ENCODE data around the gene ATP11B. TPM values are rescaled to one million over a fixed set of nuclear protein-coding genes. Genes with fewer than 3 reads are reported as not detected.
"Not testable (repeated sequence)": the region's sequence is repeated elsewhere in the genome, so short reads cannot be mapped to it uniquely, and the experiment has no call there.

ATP11B gene
- polyA plus RNA-seq, 2 of the 4 experiments (the other 2 are of a cell fraction), result 10.1 to 17.2 TPM

- TF ChIP-seq, protein P1, sequence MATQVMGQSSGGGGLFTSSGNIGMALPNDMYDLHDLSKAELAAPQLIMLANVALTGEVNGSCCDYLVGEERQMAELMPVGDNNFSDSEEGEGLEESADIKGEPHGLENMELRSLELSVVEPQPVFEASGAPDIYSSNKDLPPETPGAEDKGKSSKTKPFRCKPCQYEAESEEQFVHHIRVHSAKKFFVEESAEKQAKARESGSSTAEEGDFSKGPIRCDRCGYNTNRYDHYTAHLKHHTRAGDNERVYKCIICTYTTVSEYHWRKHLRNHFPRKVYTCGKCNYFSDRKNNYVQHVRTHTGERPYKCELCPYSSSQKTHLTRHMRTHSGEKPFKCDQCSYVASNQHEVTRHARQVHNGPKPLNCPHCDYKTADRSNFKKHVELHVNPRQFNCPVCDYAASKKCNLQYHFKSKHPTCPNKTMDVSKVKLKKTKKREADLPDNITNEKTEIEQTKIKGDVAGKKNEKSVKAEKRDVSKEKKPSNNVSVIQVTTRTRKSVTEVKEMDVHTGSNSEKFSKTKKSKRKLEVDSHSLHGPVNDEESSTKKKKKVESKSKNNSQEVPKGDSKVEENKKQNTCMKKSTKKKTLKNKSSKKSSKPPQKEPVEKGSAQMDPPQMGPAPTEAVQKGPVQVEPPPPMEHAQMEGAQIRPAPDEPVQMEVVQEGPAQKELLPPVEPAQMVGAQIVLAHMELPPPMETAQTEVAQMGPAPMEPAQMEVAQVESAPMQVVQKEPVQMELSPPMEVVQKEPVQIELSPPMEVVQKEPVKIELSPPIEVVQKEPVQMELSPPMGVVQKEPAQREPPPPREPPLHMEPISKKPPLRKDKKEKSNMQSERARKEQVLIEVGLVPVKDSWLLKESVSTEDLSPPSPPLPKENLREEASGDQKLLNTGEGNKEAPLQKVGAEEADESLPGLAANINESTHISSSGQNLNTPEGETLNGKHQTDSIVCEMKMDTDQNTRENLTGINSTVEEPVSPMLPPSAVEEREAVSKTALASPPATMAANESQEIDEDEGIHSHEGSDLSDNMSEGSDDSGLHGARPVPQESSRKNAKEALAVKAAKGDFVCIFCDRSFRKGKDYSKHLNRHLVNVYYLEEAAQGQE (IDR thresholded peaks at IDR 0.05), result no peak
- TF ChIP-seq EHF (CRISPR knock-in tag; IDR thresholded peaks at IDR 0.05), result no peak
- TF ChIP-seq NR3C1 (IDR thresholded peaks at IDR 0.05), result no peak
- no peak for TF ChIP-seq HDAC2 (IDR thresholded peaks at IDR 0.05)
- TF ChIP-seq PHF8 (IDR thresholded peaks at IDR 0.05; ENCODE audit: borderline replicate concordance, low read depth), result no peak
- no peak for TF ChIP-seq CHD4 (IDR thresholded peaks at IDR 0.05; ENCODE audit: borderline replicate concordance)
- TF ChIP-seq HOXB13 (CRISPR knock-in tag; IDR thresholded peaks at IDR 0.05; ENCODE audit: low read depth), result no peak
- TF ChIP-seq CEBPB (IDR thresholded peaks at IDR 0.05), result no peak
- no peak for TF ChIP-seq POLR2AphosphoS2 (conservative IDR thresholded peaks at IDR 0.05; ENCODE audit: low read length)
- no peak for TF ChIP-seq KDM5A (IDR thresholded peaks at IDR 0.05)
- TF ChIP-seq, protein P2, sequence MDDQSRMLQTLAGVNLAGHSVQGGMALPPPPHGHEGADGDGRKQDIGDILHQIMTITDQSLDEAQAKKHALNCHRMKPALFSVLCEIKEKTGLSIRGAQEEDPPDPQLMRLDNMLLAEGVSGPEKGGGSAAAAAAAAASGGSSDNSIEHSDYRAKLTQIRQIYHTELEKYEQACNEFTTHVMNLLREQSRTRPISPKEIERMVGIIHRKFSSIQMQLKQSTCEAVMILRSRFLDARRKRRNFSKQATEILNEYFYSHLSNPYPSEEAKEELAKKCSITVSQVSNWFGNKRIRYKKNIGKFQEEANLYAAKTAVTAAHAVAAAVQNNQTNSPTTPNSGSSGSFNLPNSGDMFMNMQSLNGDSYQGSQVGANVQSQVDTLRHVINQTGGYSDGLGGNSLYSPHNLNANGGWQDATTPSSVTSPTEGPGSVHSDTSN (IDR thresholded peaks at IDR 0.05), result no peak
Measured at GRCh38 chr3:182821221-182821981, 28.1 kb downstream of the ATP11B start (continued).

- H3K4me2 ChIP-seq; DNase-seq (ENCODE audit: low read depth in 1 of 2, low spot score in 1 of 2); H3K4me3 ChIP-seq; H3K9me3 ChIP-seq; FAIRE-seq; POLR2A ChIA-PET; CTCF ChIA-PET; H3K27ac ChIP-seq; H3K4me1 ChIP-seq; ATAC-seq: not testable (repeated sequence)
- 94% methylated on average over 5 of the region's 5 CpGs for WGBS (ENCODE audit: missing lambda C conversion rate)
Measured at GRCh38 chr3:182822260-182822659, 29.0 kb downstream of the ATP11B start.

DNA sequence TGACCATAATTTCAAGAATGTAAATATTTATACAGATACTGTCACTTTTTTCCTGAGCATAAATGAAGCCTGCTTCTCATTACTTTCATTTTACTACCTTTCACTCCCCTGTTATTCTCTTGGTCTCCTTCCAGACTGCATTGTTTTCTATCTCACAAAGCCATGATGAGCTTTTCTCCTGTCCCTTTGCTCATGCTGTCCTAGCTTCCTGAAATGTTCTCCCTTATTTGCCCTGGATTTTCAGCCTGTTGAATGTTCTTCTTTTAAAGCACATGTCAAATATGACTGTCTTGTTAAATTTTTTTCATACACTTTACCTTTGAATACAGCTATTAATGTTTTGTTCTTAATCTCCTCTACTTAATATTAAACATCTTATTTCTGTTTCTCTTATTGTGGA lies 31.7 kb downstream of the ATP11B start:
- ChIA-PET POLR2A (no interaction called here), CTCF (interaction anchor here (1.4 kb wide), 1 partner anchor 111 kb away, joined by 3 read pairs; no protein-coding TSS in a partner anchor)
- no peaks in the 10 kb centered on the region for H3K4me1 ChIP-seq
- ATAC-seq (no peak), FAIRE-seq (no peak), DNase-seq (ENCODE audit: low read depth in 1 of 2, low spot score in 1 of 2) (no peak)
- H3K9me3 ChIP-seq, result no peaks in the 10 kb centered on the region
- no peak overlapping the region for H3K4me3 ChIP-seq
- H3K4me2 ChIP-seq, result no peak overlapping the region
- TF ChIP-seq, protein P3, sequence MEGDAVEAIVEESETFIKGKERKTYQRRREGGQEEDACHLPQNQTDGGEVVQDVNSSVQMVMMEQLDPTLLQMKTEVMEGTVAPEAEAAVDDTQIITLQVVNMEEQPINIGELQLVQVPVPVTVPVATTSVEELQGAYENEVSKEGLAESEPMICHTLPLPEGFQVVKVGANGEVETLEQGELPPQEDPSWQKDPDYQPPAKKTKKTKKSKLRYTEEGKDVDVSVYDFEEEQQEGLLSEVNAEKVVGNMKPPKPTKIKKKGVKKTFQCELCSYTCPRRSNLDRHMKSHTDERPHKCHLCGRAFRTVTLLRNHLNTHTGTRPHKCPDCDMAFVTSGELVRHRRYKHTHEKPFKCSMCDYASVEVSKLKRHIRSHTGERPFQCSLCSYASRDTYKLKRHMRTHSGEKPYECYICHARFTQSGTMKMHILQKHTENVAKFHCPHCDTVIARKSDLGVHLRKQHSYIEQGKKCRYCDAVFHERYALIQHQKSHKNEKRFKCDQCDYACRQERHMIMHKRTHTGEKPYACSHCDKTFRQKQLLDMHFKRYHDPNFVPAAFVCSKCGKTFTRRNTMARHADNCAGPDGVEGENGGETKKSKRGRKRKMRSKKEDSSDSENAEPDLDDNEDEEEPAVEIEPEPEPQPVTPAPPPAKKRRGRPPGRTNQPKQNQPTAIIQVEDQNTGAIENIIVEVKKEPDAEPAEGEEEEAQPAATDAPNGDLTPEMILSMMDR (IDR thresholded peaks at IDR 0.05), result no peak
- TF ChIP-seq, protein P4, sequence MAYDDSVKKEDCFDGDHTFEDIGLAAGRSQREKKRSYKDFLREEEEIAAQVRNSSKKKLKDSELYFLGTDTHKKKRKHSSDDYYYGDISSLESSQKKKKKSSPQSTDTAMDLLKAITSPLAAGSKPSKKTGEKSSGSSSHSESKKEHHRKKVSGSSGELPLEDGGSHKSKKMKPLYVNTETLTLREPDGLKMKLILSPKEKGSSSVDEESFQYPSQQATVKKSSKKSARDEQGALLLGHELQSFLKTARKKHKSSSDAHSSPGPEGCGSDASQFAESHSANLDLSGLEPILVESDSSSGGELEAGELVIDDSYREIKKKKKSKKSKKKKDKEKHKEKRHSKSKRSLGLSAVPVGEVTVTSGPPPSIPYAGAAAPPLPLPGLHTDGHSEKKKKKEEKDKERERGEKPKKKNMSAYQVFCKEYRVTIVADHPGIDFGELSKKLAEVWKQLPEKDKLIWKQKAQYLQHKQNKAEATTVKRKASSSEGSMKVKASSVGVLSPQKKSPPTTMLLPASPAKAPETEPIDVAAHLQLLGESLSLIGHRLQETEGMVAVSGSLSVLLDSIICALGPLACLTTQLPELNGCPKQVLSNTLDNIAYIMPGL (CRISPR knock-in tag; IDR thresholded peaks at IDR 0.05; ENCODE audit: borderline replicate concordance), result no peak
- H3K27ac ChIP-seq, result no peak overlapping the region

All from A549 (cell line).